ENCODE results near the gene RGS5.

Gene RGS5

GRCh38 chr1:163186862-163187261 is 15.9 kb downstream of the RGS5 start:
- in situ Hi-C loops (cut with HindIII; ENCODE audit: low sequenced_read_pairs): loop anchor here (25.0 kb wide), 1 partner anchor 325 kb away; the partner anchor contains the start of gene CCDC190

- in situ Hi-C loops (cut with HindIII; ENCODE audit: low sequenced_read_pairs): loop anchor here (25.0 kb wide), 1 partner anchor 320 kb away; the partner anchor contains the start of gene CCDC190
Measured at GRCh38 chr1:163182330-163182949, 20.3 kb downstream of the RGS5 start.

GRCh38 chr1:163178628-163179027 is 24.1 kb downstream of the RGS5 start:
- in situ Hi-C loops (cut with HindIII; ENCODE audit: low sequenced_read_pairs): loop anchor here (25.0 kb wide), 1 partner anchor 316 kb away; the partner anchor contains the start of gene CCDC190

GRCh38 chr1:163176797-163177196 is 25.9 kb downstream of the RGS5 start:
- in situ Hi-C loops (cut with HindIII; ENCODE audit: low sequenced_read_pairs): loop anchor here (25.0 kb wide), 1 partner anchor 314 kb away; the partner anchor contains the start of gene CCDC190

- in situ Hi-C loops (cut with HindIII; ENCODE audit: low sequenced_read_pairs): loop anchor here (25.0 kb wide), 1 partner anchor 312 kb away; the partner anchor contains the start of gene CCDC190
Measured at GRCh38 chr1:163174524-163175437, 27.9 kb downstream of the RGS5 start.

- in situ Hi-C loops (cut with HindIII; ENCODE audit: low sequenced_read_pairs): no loop called here
Measured at GRCh38 chr1:163173121-163173520, 29.6 kb downstream of the RGS5 start.

GRCh38 chr1:163172596-163172995 is 30.1 kb downstream of the RGS5 start:
- in situ Hi-C loops (cut with HindIII; ENCODE audit: low sequenced_read_pairs): no loop called here

GRCh38 chr1:163171826-163172225 is 30.9 kb downstream of the RGS5 start:
- in situ Hi-C loops (cut with HindIII; ENCODE audit: low sequenced_read_pairs): no loop called here

GRCh38 chr1:163170975-163171676 is 31.6 kb downstream of the RGS5 start:
- in situ Hi-C loops (cut with HindIII; ENCODE audit: low sequenced_read_pairs): no loop called here

GRCh38 chr1:163170331-163170730 is 32.4 kb downstream of the RGS5 start:
- in situ Hi-C loops (cut with HindIII; ENCODE audit: low sequenced_read_pairs): no loop called here

GRCh38 chr1:163169553-163169952 is 33.2 kb downstream of the RGS5 start:
- in situ Hi-C loops (cut with HindIII; ENCODE audit: low sequenced_read_pairs): no loop called here

GRCh38 chr1:163168053-163168452 is 34.7 kb downstream of the RGS5 start:
- in situ Hi-C loops (cut with HindIII; ENCODE audit: low sequenced_read_pairs): no loop called here

- in situ Hi-C loops (cut with HindIII; ENCODE audit: low sequenced_read_pairs): no loop called here
Measured at GRCh38 chr1:163166886-163167555, 35.7 kb downstream of the RGS5 start.

- in situ Hi-C loops (cut with HindIII; ENCODE audit: low sequenced_read_pairs): no loop called here
Measured at GRCh38 chr1:163165119-163165518, 37.6 kb downstream of the RGS5 start.

GRCh38 chr1:163163881-163164582 is 38.7 kb downstream of the RGS5 start:
- in situ Hi-C loops (cut with HindIII; ENCODE audit: low sequenced_read_pairs): no loop called here

- in situ Hi-C loops (cut with HindIII; ENCODE audit: low sequenced_read_pairs): no loop called here
Measured at GRCh38 chr1:163163163-163163562, 39.6 kb downstream of the RGS5 start.

- in situ Hi-C loops (cut with HindIII; ENCODE audit: low sequenced_read_pairs): no loop called here
Measured at GRCh38 chr1:163162381-163162914, 40.3 kb downstream of the RGS5 start.

GRCh38 chr1:163161841-163162240 is 40.9 kb downstream of the RGS5 start:
- in situ Hi-C loops (cut with HindIII; ENCODE audit: low sequenced_read_pairs): no loop called here

GRCh38 chr1:163161337-163161736 is 41.4 kb downstream of the RGS5 start:
- in situ Hi-C loops (cut with HindIII; ENCODE audit: low sequenced_read_pairs): no loop called here

- in situ Hi-C loops (cut with HindIII; ENCODE audit: low sequenced_read_pairs): no loop called here
Measured at GRCh38 chr1:163155606-163156005, 47.1 kb downstream of the RGS5 start.
